ENCODE measurements around the gene C3AR1.

The C3AR1 gene

GRCh38 chr12:8045952-8046944 lies 19.9 kb downstream of the C3AR1 start:
- H3K4me3 ChIP-seq (ENCODE audit: low read depth, low read length) = no peak overlapping the region
- peak; percentile 91 for TF ChIP-seq CTCF (IDR thresholded peaks at IDR 0.05; ENCODE audit: low read depth, low read length, missing control alignments)
- peak; percentile 38 for DNase-seq (ENCODE audit: low read depth)

GRCh38 chr12:8040791-8041190 lies 25.4 kb downstream of the C3AR1 start:
- no peak for DNase-seq (ENCODE audit: low read depth)
- H3K4me3 ChIP-seq (ENCODE audit: low read depth, low read length) = no peak overlapping the region
- no peak for TF ChIP-seq CTCF (IDR thresholded peaks at IDR 0.05; ENCODE audit: low read depth, low read length, missing control alignments)

- no peak overlapping the region for H3K4me3 ChIP-seq (ENCODE audit: low read depth, low read length)
- DNase-seq (ENCODE audit: low read depth) = no peak
- no peak for TF ChIP-seq CTCF (IDR thresholded peaks at IDR 0.05; ENCODE audit: low read depth, low read length, missing control alignments)
These were observed 27.5 kb downstream of the C3AR1 start for GRCh38 chr12:8038659-8039114.

- no peak overlapping the region for H3K4me3 ChIP-seq (ENCODE audit: low read depth, low read length)
- no peak for DNase-seq (ENCODE audit: low read depth)
- no peak for TF ChIP-seq CTCF (IDR thresholded peaks at IDR 0.05; ENCODE audit: low read depth, low read length, missing control alignments)
These were observed 28.2 kb downstream of the C3AR1 start for GRCh38 chr12:8037947-8038346.

- no peak for DNase-seq (ENCODE audit: low read depth)
- no peak overlapping the region for H3K4me3 ChIP-seq (ENCODE audit: low read depth, low read length)
- TF ChIP-seq CTCF (IDR thresholded peaks at IDR 0.05; ENCODE audit: low read depth, low read length, missing control alignments) = no peak
These were observed 29.0 kb downstream of the C3AR1 start for GRCh38 chr12:8037046-8037663.

- no peak for DNase-seq (ENCODE audit: low read depth)
- TF ChIP-seq CTCF (IDR thresholded peaks at IDR 0.05; ENCODE audit: low read depth, low read length, missing control alignments) = no peak
- H3K4me3 ChIP-seq (ENCODE audit: low read depth, low read length) = no peak overlapping the region
These were observed 29.8 kb downstream of the C3AR1 start for GRCh38 chr12:8036346-8036745.

Data from GM12864 (cell line).